ENCODE measurements around the gene GPR12.

DNA sequence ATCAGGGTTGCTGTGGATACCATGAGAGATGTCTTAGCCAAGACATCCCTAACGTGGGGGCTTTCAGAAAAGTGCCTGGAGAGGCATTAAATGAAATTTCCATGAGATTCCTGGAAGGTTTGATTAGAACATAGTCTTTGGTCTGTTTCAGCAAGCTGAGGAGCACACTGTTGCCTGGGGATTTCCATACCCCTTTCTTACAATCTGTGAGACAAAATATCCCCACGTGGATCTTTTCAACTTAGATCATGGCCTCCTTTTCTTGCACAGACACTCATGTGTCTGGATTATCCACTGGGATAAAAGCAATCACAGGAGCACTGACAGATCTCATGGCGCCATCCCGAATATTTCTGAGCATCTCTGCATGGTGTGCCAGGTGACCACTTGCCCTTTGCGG, 41.7 kb downstream of the GPR12 start:
- TF ChIP-seq, protein P1, sequence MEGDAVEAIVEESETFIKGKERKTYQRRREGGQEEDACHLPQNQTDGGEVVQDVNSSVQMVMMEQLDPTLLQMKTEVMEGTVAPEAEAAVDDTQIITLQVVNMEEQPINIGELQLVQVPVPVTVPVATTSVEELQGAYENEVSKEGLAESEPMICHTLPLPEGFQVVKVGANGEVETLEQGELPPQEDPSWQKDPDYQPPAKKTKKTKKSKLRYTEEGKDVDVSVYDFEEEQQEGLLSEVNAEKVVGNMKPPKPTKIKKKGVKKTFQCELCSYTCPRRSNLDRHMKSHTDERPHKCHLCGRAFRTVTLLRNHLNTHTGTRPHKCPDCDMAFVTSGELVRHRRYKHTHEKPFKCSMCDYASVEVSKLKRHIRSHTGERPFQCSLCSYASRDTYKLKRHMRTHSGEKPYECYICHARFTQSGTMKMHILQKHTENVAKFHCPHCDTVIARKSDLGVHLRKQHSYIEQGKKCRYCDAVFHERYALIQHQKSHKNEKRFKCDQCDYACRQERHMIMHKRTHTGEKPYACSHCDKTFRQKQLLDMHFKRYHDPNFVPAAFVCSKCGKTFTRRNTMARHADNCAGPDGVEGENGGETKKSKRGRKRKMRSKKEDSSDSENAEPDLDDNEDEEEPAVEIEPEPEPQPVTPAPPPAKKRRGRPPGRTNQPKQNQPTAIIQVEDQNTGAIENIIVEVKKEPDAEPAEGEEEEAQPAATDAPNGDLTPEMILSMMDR (IDR thresholded peaks at IDR 0.05; ENCODE audit: low read depth, low read length, poor library complexity, severe bottlenecking) = no peak
- no peak for TF ChIP-seq EZH2phosphoT487 (IDR thresholded peaks at IDR 0.05; ENCODE audit: borderline replicate concordance, low read length)

Measured in DOHH2 (cell line).